ENCODE measurements around the gene TIMM17A. TPM values are rescaled to one million over a fixed set of nuclear protein-coding genes. Genes with fewer than 3 reads are reported as not detected.

The TIMM17A gene
- total and polyA plus RNA-seq, 2 of the 8 experiments (the other 6 are each of a cell fraction or from before 2014, with no cell fraction given) = 30.3 to 57.1 TPM

DNA sequence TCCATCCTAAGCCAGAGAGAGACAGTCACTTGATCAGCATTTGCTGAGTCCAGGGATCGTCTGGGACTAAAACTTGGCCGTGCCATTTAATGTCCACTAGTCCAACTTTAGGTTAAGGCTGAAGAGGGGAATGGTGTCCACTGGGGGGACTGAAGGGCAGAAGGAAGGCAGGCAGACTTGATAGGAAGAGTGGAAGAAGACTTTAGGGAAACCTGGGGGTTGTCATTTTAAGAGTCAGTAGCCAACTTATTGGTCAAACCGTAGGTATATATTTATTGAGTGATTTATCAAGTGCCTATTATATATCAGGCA lies 7.7 kb upstream of the TIMM17A start (continued):
- no peak for TF ChIP-seq BCL11A (IDR thresholded peaks at IDR 0.05; ENCODE audit: low read depth in 2 of 2, low read length in 2 of 2)

GRCh38 chr1:201949491-201949890 lies 5.8 kb upstream of the TIMM17A start:
- POLR2A ChIA-PET (ENCODE audit: partially characterized antibody) = interaction anchor here (1.0 to 1.2 kb wide), 2 partner anchors 11 to 21 kb away, joined by 3 read pairs; no protein-coding TSS in a partner anchor
- Histone ChIP-seq H2BK120ac (replicated peaks; ENCODE audit: low read depth, low read length) (no peak overlapping the region), H3K79me1 (ENCODE audit: low read depth, low read length) (no peaks in the 10 kb centered on the region), H4K5ac (ENCODE audit: insufficient read length, low read depth, low read length) (no peak overlapping the region), H2AK5ac (ENCODE audit: low read depth, low read length) (peak overlapping the region; percentile 19; the same call in 1 of the 2 replicates), H3K4me3 (ENCODE audit: extremely low read depth in 1 of 4, insufficient read depth in 2 of 4, low read depth in 3 of 4, low read length in 4 of 4) (no peak overlapping the region), H3K23me2 (ENCODE audit: low read depth, low read length) (peaks cover 8% of the 10 kb centered on the region), H3K27me3 (replicated peaks in 1 of 4; ENCODE audit: control insufficient read depth in 3 of 4, extremely low read depth in 1 of 4, insufficient read depth in 3 of 4, low read length in 3 of 4) (peaks cover 0 to 15% (median 13%) of the 10 kb centered on the region in 4 experiments; a peak in 6 of 7 replicates), H3K4ac (replicated peaks; ENCODE audit: insufficient read length, low read depth, low read length) (no peak overlapping the region), H2BK20ac (ENCODE audit: low read length) (no peak overlapping the region), H4K8ac (ENCODE audit: extremely low read depth, insufficient read depth, low read length) (no peak overlapping the region), H2BK12ac (ENCODE audit: low read depth, low read length) (no peak overlapping the region), H3K9ac (replicated peaks in 1 of 4; ENCODE audit: extremely low read depth in 1 of 4, low read depth in 3 of 4, low read length in 3 of 4) (no peak overlapping the region), H3K56ac (replicated peaks; ENCODE audit: insufficient read length, low read depth, low read length) (no peak overlapping the region), H4K20me1 (replicated peaks in 1 of 2; ENCODE audit: control insufficient read depth in 1 of 2, insufficient read depth in 2 of 2, low read length in 2 of 2) (no peaks in the 10 kb centered on the region), H3K4me2 (ENCODE audit: insufficient read depth in 1 of 2, low read depth in 2 of 2, low read length in 2 of 2) (no peak overlapping the region), H2BK15ac (ENCODE audit: low read length) (0 out of 2 replicates have a peak overlapping the region, but pooled peaks have one; percentile 61), H3K23ac (ENCODE audit: insufficient read length) (no peak overlapping the region), H3K4me1 (replicated peaks in 1 of 4; ENCODE audit: control insufficient read depth in 3 of 4, insufficient read depth in 4 of 4, low read length in 3 of 4) (peaks cover 2 to 15% (median 5%) of the 10 kb centered on the region in 4 experiments; a peak in 6 of 7 replicates), H3K18ac (ENCODE audit: extremely low read depth, low read length) (no peak overlapping the region), H2BK5ac (ENCODE audit: low read depth, low read length) (no peak overlapping the region), H3K27ac (ENCODE audit: low read depth, low read length) (no peak overlapping the region), H3K36me3 (ENCODE audit: control insufficient read depth in 2 of 4, insufficient read depth in 4 of 4, low read length in 3 of 4) (no peaks in the 10 kb centered on the region), H3K79me2 (ENCODE audit: control insufficient read depth in 1 of 2, insufficient read depth in 2 of 2, low read length in 2 of 2) (no peaks in the 10 kb centered on the region), H4K91ac (replicated peaks; ENCODE audit: insufficient read length, low read length) (no peak overlapping the region), H3K14ac (ENCODE audit: insufficient read length) (no peak overlapping the region), H2AFZ (ENCODE audit: low read length) (no peak overlapping the region), H3K9me3 (ENCODE audit: insufficient read depth in 2 of 2, low read depth in 1 of 2, low read length in 1 of 2) (no peaks in the 10 kb centered on the region)
- CTCF ChIA-PET (ENCODE audit: partially characterized antibody) = interaction anchor here (0.7 to 3.4 kb wide), 14 partner anchors 8 to 501 kb away, joined by 3 to 19 read pairs (median 3); no protein-coding TSS in a partner anchor
- FAIRE-seq = no peak
- TF ChIP-seq TBP (IDR thresholded peaks at IDR 0.05; ENCODE audit: low read depth, low read length) (no peak), RXRA (IDR thresholded peaks at IDR 0.05; ENCODE audit: insufficient read depth, low read depth, low read length) (no peak), POLR2AphosphoS5 (IDR thresholded peaks at IDR 0.05; ENCODE audit: low read depth, low read length) (no peak)
- no peak for DNase-seq (ENCODE audit: low read depth in 1 of 2, low spot score in 2 of 2)
